GM10847 (cell line): ENCODE data around the gene DFFB.

Experiments
- POLR2A ChIP-seq: IDR thresholded peaks from 2 replicates; pipeline ENCODE4 v1.6.1; 2011; ENCODE audit not compliant: insufficient read length; ENCODE audit errors: extremely low read depth

DFFB gene

DNA sequence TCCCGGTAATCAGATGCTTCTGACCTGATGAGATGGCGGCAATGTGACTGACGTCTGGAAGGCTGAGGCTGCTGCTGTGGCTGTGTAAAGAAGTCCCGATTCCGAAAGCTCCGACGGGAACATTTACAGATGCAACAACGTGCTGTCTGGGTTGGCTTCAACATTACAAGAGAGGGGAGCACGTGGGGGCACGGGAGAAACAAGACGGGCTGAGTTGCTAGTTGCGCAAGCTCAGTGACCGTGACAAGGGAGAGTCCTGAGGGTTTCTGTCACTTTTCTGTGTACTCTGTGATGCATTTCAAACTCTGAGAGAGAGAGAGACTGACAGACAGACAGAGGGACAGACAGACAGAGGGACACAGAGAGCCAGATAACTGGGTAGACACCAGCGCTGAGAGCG lies 35.4 kb upstream of the DFFB start:
- TF ChIP-seq POLR2A: no peak

DNA sequence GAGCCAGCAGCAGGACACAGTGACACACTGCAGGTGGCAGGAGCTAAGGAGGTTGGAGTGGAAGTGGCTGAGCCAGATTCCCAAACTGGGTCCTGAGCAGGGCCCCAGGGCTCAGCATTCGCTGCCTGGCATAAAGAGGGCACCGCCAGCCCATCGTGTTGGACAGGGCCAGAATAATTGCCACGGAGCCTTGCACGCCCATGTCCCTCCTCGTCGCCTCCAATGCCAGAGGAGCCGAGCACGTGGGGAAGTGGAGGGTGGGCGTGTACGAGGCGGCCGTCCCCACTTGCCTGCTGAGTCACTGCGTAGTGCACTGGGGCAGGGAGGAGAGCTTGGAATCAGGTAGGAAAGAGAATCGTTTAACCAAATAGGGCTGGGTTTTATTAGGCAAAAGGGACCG lies 34.9 kb upstream of the DFFB start:
- no peak for TF ChIP-seq POLR2A

GRCh38 chr1:3824650-3825049 lies 32.6 kb upstream of the DFFB start:
- no peak for TF ChIP-seq POLR2A

DNA sequence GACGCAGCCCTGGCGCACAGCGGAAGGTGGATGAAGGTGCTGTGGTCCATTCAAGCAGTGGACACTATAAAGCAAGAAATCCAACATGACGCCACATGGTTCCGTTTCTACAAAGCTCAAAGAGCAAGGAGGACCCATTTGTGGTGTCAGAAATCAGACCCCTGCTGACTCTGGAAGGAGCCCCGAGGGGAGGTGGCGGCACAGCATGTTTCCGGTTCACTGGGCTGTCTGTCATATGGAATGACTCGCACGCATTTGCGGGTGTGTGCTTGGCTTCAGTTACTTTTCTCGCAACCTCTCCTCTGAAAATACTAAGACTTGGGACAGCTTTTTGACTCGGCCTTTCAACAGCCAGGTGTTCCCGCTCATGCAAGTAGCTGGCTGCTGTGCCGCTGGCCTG lies 31.9 kb upstream of the DFFB start:
- no peak for TF ChIP-seq POLR2A

GRCh38 chr1:3827813-3828307 lies 29.4 kb upstream of the DFFB start:
- TF ChIP-seq POLR2A: no peak

- TF ChIP-seq POLR2A: no peak
Measured at GRCh38 chr1:3828391-3828790, 28.9 kb upstream of the DFFB start.

DNA sequence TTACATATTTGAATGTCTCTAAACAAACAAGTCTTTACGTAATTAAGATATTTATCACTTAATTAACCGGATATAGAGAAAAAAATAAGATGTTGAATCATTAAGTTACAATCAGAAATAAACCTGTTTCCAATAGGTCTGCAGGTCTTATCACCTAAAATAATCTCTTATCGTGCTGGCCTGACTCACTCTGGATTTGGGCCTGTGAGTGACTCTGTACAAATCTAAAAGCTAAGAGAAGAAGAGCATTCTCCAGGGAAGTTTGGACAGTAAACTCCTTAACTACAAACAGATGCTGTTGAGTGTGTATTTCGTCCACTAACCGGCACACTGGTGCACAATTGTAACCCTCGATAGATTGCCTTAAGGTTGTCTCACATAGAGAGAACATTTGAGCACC lies 25.6 kb upstream of the DFFB start:
- TF ChIP-seq POLR2A: no peak

- no peak for TF ChIP-seq POLR2A
Measured at GRCh38 chr1:3834701-3835100, 22.6 kb upstream of the DFFB start.

DNA sequence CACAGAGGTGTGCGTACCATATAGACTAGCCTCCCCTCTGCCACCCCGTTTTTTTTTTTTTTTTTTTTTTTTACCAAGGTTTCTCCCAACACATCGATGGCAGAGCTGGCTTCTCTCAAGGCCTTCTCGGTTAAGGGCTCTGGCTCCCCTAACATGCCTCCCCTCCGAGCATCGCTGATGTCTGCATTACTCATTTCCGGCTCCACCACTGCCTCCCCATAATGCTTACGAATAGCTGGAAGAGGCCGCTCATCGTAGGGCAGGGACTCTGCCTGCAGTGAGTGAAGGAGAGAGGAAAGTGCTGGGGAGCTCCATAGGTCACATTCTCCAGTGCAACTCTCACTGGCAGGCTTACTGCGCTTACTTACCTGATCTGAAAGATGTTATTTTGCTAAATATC lies 20.9 kb upstream of the DFFB start:
- no peak for TF ChIP-seq POLR2A

GRCh38 chr1:3837200-3837599 lies 20.1 kb upstream of the DFFB start:
- no peak for TF ChIP-seq POLR2A

DNA sequence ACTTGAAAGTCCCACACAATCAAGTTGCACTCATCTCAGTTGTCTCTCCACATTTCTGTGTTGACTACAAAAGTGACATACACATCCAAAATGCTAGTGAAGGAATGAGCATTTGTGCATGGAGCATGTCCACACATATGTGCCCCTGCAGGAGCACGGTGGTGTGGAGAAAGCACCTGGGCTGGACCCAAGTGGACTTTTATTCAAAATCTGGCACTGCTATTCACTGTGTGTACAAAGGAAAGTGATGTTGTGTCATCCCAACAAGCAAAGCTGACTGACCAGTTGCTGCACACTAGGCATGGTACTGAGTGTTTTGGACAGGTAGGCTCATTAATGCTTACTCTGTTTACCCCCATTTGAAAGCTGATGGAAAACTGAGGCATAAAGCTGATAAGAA lies 19.6 kb upstream of the DFFB start:
- no peak for TF ChIP-seq POLR2A

DNA sequence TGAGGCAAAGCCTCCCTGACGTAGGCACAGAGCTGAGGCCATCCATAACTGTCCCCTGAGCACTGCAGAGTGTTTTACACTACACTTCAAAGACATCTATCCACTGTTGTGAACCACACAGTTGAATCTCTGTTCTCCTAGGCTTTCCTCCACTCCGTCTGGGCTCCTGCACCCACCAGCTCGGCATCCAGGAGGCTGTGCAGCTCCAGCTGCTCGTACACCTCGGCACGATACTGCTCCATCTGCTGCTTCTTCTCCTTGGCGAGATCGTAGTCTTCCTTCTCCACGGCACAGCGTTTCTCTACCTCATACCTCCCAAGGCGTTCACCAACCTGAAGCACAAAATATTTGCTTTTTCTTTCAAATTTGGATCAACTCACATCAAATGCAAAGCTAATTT lies 18.5 kb upstream of the DFFB start:
- TF ChIP-seq POLR2A: no peak

- no peak for TF ChIP-seq POLR2A
Measured at GRCh38 chr1:3841491-3841890, 15.8 kb upstream of the DFFB start.

DNA sequence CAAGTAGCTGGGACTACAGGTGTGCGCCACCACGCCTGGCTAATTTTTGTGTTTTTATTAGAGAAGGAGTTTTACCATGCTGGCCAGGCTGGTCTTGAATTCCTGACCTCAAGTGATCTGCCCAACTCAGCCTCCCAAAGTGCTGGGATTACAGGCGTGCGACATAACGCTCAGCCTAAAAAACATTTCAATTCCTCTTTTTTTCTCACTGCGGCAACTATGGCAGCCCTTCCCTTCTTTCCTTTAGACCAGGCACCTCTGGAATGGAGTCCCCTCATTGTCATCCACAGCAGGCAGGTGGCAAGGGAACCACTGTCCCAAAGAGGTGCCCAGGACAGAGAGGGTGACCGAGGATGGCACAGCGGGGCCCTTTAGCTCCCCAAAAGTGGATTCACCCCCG lies 14.4 kb upstream of the DFFB start:
- TF ChIP-seq POLR2A: no peak

- TF ChIP-seq POLR2A: no peak
Measured at GRCh38 chr1:3846541-3846940, 10.7 kb upstream of the DFFB start.

- no peak for TF ChIP-seq POLR2A
Measured at GRCh38 chr1:3847081-3847480, 10.2 kb upstream of the DFFB start.

- no peak for TF ChIP-seq POLR2A
Measured at GRCh38 chr1:3850857-3851256, 6.4 kb upstream of the DFFB start.

DNA sequence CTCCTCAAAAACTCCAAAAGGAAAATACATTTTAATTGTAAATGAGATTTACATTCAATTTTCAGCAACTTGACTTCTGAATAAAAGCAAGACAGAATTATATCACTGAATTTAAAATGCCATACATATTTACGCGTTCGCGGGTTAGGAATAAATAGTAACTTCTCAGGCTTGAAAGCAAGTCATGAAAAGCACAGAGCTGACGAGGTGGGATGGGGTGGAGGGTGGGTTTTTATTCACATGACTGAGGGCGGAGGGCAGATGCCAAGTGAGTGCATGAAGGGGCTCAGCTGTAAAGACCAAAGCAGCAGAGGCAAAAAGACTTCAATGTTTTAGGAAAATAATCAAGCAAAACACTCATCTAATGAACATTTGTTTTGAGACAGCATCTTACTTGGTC lies 6.0 kb upstream of the DFFB start:
- TF ChIP-seq POLR2A: no peak

GRCh38 chr1:3852091-3852490 lies 5.2 kb upstream of the DFFB start:
- TF ChIP-seq POLR2A: no peak
